Measurements from ENCODE around the gene IGFL3. TPM values are rescaled to one million over a fixed set of nuclear protein-coding genes. Genes with fewer than 3 reads are reported as not detected.

The IGFL3 gene
- total RNA-seq, 4 donors from 2014 or later = not detected

DNA sequence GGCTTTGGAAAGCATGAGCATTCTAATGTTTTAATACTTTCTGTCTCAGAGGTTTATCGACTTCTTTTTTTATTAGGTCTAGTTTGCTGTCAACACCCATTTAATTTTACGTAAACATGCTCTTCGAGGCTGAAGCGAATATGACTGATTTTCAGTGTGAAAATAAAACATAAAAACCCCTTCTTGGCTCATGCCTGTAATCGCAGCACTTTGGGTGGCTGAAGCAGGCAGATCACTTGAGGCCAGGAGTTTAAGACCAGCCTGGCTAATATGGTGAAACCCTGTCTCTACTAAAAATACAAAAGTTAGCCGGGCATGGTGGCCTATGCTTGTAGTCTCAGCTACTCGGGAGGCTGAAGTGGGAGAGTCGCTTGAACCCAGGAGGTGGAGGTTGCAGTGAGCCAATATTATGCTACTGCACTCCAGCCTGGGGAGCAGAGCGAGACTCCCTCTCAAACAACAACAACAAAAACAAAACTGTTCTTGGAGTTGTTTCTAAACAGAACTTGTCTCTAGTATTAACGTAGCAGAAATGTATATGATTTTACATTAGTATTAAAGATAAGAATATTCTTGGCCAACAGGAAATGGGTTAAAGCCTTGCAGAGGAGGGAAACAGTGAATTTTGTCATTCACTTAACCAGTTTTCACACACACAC is 7.1 kb upstream of the IGFL3 start:
- DNase-seq (no peak), ATAC-seq (no peak)
- Histone ChIP-seq H3K27me3 (peaks cover 0 to 2% (median 0%) of the 10 kb centered on the region in 3 donors), H3K9me3 (no peaks in the 10 kb centered on the region), H3K36me3 (no peaks in the 10 kb centered on the region), H3K4me3 (no peak overlapping the region), H3K4me1 (peaks cover 8 to 11% of the 10 kb centered on the region in 2 donors), H3K27ac (no peak overlapping the region)
- in situ Hi-C loops (cut with MboI; ENCODE audit: low sequenced_read_pairs in 4 of 4) (no loop called here), intact Hi-C loops (cut with DNase I; ENCODE audit: low total_unique reads) (no loop called here)
- TF ChIP-seq, protein P1, sequence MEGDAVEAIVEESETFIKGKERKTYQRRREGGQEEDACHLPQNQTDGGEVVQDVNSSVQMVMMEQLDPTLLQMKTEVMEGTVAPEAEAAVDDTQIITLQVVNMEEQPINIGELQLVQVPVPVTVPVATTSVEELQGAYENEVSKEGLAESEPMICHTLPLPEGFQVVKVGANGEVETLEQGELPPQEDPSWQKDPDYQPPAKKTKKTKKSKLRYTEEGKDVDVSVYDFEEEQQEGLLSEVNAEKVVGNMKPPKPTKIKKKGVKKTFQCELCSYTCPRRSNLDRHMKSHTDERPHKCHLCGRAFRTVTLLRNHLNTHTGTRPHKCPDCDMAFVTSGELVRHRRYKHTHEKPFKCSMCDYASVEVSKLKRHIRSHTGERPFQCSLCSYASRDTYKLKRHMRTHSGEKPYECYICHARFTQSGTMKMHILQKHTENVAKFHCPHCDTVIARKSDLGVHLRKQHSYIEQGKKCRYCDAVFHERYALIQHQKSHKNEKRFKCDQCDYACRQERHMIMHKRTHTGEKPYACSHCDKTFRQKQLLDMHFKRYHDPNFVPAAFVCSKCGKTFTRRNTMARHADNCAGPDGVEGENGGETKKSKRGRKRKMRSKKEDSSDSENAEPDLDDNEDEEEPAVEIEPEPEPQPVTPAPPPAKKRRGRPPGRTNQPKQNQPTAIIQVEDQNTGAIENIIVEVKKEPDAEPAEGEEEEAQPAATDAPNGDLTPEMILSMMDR (IDR thresholded peaks at IDR 0.05 in 4 of 5, conservative IDR thresholded peaks at IDR 0.05 in 1 of 5) = no peak
- TF ChIP-seq POLR2A (IDR thresholded peaks at IDR 0.05) = no peak

GRCh38 chr19:46126086-46126580 is 1.6 kb upstream of the IGFL3 start:
- Histone ChIP-seq H3K27me3 (peaks cover 0 to 2% (median 0%) of the 10 kb centered on the region in 3 donors), H3K4me1 (no peaks in the 10 kb centered on the region), H3K36me3 (no peaks in the 10 kb centered on the region), H3K27ac (no peak overlapping the region), H3K4me3 (no peak overlapping the region), H3K9me3 (no peaks in the 10 kb centered on the region)
- TF ChIP-seq, protein P1 (IDR thresholded peaks at IDR 0.05 in 4 of 5, conservative IDR thresholded peaks at IDR 0.05 in 1 of 5) = no peak
- TF ChIP-seq POLR2A (IDR thresholded peaks at IDR 0.05) = no peak
- ATAC-seq (no peak), DNase-seq (no peak)
- in situ Hi-C loops (cut with MboI; ENCODE audit: low sequenced_read_pairs in 4 of 4) = no loop called here
- intact Hi-C loops (cut with DNase I; ENCODE audit: low total_unique reads) = no loop called here

DNA sequence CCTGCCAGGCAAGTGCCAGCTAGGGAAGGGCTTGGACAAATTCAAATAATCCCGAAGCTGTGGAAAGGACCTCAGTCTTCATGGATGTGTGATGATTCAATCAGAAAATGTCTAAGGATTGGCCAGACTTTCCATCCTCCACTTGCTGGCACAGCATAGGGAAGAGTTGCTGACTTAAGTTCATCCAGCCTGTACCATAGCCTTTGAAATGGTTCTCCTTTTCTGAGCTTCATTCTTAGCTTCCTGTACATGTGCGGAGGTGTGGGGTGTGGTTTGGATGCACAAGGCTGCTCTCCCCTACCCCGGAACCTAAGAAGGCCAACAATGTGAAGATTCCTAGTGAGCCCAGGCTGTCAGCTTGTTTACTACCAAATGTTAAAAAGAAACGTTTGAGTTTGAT is 959 bp upstream of the IGFL3 start:
- DNase-seq (no peak), ATAC-seq (no peak)
- Histone ChIP-seq H3K9me3 (no peaks in the 10 kb centered on the region), H3K36me3 (no peaks in the 10 kb centered on the region), H3K27ac (no peak overlapping the region), H3K27me3 (peaks cover 0 to 2% (median 0%) of the 10 kb centered on the region in 3 donors), H3K4me1 (no peaks in the 10 kb centered on the region), H3K4me3 (no peak overlapping the region)
- in situ Hi-C loops (cut with MboI; ENCODE audit: low sequenced_read_pairs in 4 of 4) (no loop called here), intact Hi-C loops (cut with DNase I; ENCODE audit: low total_unique reads) (no loop called here)
- TF ChIP-seq, protein P1 (IDR thresholded peaks at IDR 0.05 in 4 of 5, conservative IDR thresholded peaks at IDR 0.05 in 1 of 5) = no peak
- no peak for TF ChIP-seq POLR2A (IDR thresholded peaks at IDR 0.05)

DNA sequence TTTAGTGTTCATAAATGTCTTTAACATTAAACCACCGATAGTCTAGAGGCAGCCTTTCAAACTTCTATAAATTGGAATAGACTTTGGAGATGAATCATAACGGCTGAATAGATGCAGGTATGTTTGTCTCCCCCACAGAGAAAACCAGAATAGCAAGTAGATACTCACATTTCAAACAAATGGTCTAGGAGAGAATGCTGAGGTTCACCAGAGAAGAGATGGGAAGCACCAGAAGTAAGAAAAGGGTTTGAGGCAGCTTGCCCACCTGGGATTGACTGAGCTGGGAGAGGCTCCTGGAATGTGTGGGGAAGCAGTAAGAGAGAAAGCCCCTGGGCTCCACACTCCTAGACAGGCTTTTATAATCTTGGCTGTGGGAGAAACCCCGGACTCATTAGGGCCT is 6.4 kb downstream of the IGFL3 start:
- TF ChIP-seq, protein P1 (IDR thresholded peaks at IDR 0.05 in 4 of 5, conservative IDR thresholded peaks at IDR 0.05 in 1 of 5) = no peak
- TF ChIP-seq POLR2A (IDR thresholded peaks at IDR 0.05) = no peak
- in situ Hi-C loops (cut with MboI; ENCODE audit: low sequenced_read_pairs in 4 of 4) = no loop called here
- intact Hi-C loops (cut with DNase I; ENCODE audit: low total_unique reads) = no loop called here
- H3K36me3 ChIP-seq = no peaks in the 10 kb centered on the region
- H3K27me3 ChIP-seq = peaks cover 0 to 7% (median 1%) of the 10 kb centered on the region in 3 donors
- no peak for ATAC-seq
- no peak for DNase-seq
- H3K9me3 ChIP-seq = no peaks in the 10 kb centered on the region
- no peaks in the 10 kb centered on the region for H3K4me1 ChIP-seq
- no peak overlapping the region for H3K27ac ChIP-seq
- H3K4me3 ChIP-seq = no peak overlapping the region

Data from gastrocnemius medialis (tissue), 4 donors.